Glutamatergic neuron (in vitro differentiated cells): ENCODE results near the gene DUS1L. TPM values are rescaled to one million over a fixed set of nuclear protein-coding genes. Genes with fewer than 3 reads are reported as not detected.

Experiments used
- DNase-seq: peaks from one replicate; pipeline ENCODE4 v3.0.0; 2022
- H3K27ac Mint-ChIP-seq: one replicate; pipeline ENCODE4 v1.8.0; 2020; ENCODE audit warnings: mild to moderate bottlenecking, mixed read lengths, inconsistent platforms; ENCODE audit not compliant: unreplicated experiment
- H3K27me3 Mint-ChIP-seq: one replicate; pipeline ENCODE4 v1.8.0; 2020; ENCODE audit warnings: mild to moderate bottlenecking, moderate library complexity, mixed read lengths, inconsistent platforms; ENCODE audit not compliant: unreplicated experiment
- H3K36me3 Mint-ChIP-seq: one replicate; pipeline ENCODE4 v1.8.0; 2020; ENCODE audit warnings: mild to moderate bottlenecking, mixed read lengths, inconsistent platforms; ENCODE audit not compliant: unreplicated experiment
- H3K4me1 Mint-ChIP-seq: one replicate; pipeline ENCODE4 v1.8.0; 2020; ENCODE audit warnings: mild to moderate bottlenecking, low read depth, mixed read lengths, inconsistent platforms; ENCODE audit not compliant: unreplicated experiment
- H3K4me3 Mint-ChIP-seq: one replicate; pipeline ENCODE4 v1.8.0; 2020; ENCODE audit warnings: mild to moderate bottlenecking, mixed read lengths, inconsistent platforms; ENCODE audit not compliant: unreplicated experiment
- H3K9me3 Mint-ChIP-seq: one replicate; pipeline ENCODE4 v1.8.0; 2020; ENCODE audit warnings: mild to moderate bottlenecking, moderate library complexity, mixed read lengths, inconsistent platforms; ENCODE audit not compliant: unreplicated experiment
- CTCF ChIP-seq: fragments of 200-600 bp; sonication (generic); IDR thresholded peaks from one replicate; pipeline ENCODE4 v1.5.0; 2021; ENCODE audit not compliant: partially characterized antibody, unreplicated experiment
- total RNA-seq: library from RNA; stranded (reverse); fragmentation: NEBNext Ultra II Directional; extraction: Animal tissue kit (Norgen Biotek cat#: 25700); gene quantifications from one replicate; pipeline ENCODE4 v1.2.1, GENCODE V29; 2021; ENCODE audit not compliant: unreplicated experiment

Gene DUS1L
- total RNA-seq, 1 donor from 2014 or later: 122 TPM

GRCh38 chr17:82087961-82088837 lies 22.6 kb upstream of the DUS1L start:
- no peak overlapping the region for H3K27ac Mint-ChIP-seq
- no peak overlapping the region for H3K4me3 Mint-ChIP-seq
- no peaks in the 10 kb centered on the region for H3K4me1 Mint-ChIP-seq
- TF ChIP-seq CTCF: no peak
- DNase-seq: no peak
- no peaks in the 10 kb centered on the region for H3K9me3 Mint-ChIP-seq
- peaks cover 2% of the 10 kb centered on the region for H3K27me3 Mint-ChIP-seq
- H3K36me3 Mint-ChIP-seq: no peaks in the 10 kb centered on the region

- H3K27me3 Mint-ChIP-seq: peaks cover 2% of the 10 kb centered on the region
- no peaks in the 10 kb centered on the region for H3K9me3 Mint-ChIP-seq
- H3K4me3 Mint-ChIP-seq: no peak overlapping the region
- no peak for DNase-seq
- no peak overlapping the region for H3K27ac Mint-ChIP-seq
- H3K4me1 Mint-ChIP-seq: no peaks in the 10 kb centered on the region
- no peak for TF ChIP-seq CTCF
- H3K36me3 Mint-ChIP-seq: no peaks in the 10 kb centered on the region
Observed at GRCh38 chr17:82086941-82087906, 21.6 kb upstream of the DUS1L start.

GRCh38 chr17:82085931-82086764 lies 20.5 kb upstream of the DUS1L start:
- TF ChIP-seq CTCF: no peak
- DNase-seq: no peak
- H3K27ac Mint-ChIP-seq: no peak overlapping the region
- H3K9me3 Mint-ChIP-seq: no peaks in the 10 kb centered on the region
- H3K4me1 Mint-ChIP-seq: no peaks in the 10 kb centered on the region
- no peaks in the 10 kb centered on the region for H3K36me3 Mint-ChIP-seq
- peaks cover 2% of the 10 kb centered on the region for H3K27me3 Mint-ChIP-seq
- no peak overlapping the region for H3K4me3 Mint-ChIP-seq

GRCh38 chr17:82085031-82085861 lies 19.6 kb upstream of the DUS1L start:
- H3K4me3 Mint-ChIP-seq: no peak overlapping the region
- no peak for TF ChIP-seq CTCF
- no peak overlapping the region for H3K27ac Mint-ChIP-seq
- no peak for DNase-seq
- peaks cover 2% of the 10 kb centered on the region for H3K27me3 Mint-ChIP-seq
- peaks cover 3% of the 10 kb centered on the region for H3K9me3 Mint-ChIP-seq
- H3K4me1 Mint-ChIP-seq: no peaks in the 10 kb centered on the region
- no peaks in the 10 kb centered on the region for H3K36me3 Mint-ChIP-seq
